PC-9 (cell line): ENCODE results near the gene CNTF. TPM values are rescaled to one million over a fixed set of nuclear protein-coding genes. Genes with fewer than 3 reads are reported as not detected.

ENCODE experiments used
- BruUV-seq: library from RNA; stranded (reverse); fragments of 400-500 nt; replicated peaks from 2 replicates; lab custom pipeline; 2021; lab: Mats Ljungman, UMichigan
- CTCF ChIA-PET: fragments of 300-600 bp; sonication (Branson Sonifier 250); formaldehyde crosslinking; loops from one replicate; lab custom pipeline; 2022; ENCODE audit warnings: antibody characterized with exemption; lab: Charles Lee
- POLR2A ChIA-PET: fragments of 300-600 bp; sonication (Branson Sonifier 250); formaldehyde crosslinking; loops from one replicate; lab custom pipeline; 2022; ENCODE audit warnings: antibody characterized with exemption; ENCODE audit not compliant: unreplicated experiment; lab: Charles Lee
- DNase-seq, 2 experiments: peaks; one replicate each; pipeline versions ENCODE4 v3.0.0 to v3.0.0-alpha.2; 2015 to 2022; ENCODE audit warnings: mixed read lengths in 1 of 2
- H2AFZ ChIP-seq: fragments of 200-600 bp; sonication (generic); 2 replicates; pipeline ENCODE4 v1.8.1; 2017; ENCODE audit warnings: antibody characterized with exemption
- H3F3A ChIP-seq: fragments of 200-600 bp; sonication (generic); 2 replicates; pipeline ENCODE4 v1.8.1; 2017; ENCODE audit warnings: antibody characterized with exemption, mild to moderate bottlenecking, low read depth; ENCODE audit not compliant: insufficient read depth
- H3K27ac ChIP-seq: fragments of 200-600 bp; sonication (generic); 2 replicates; pipeline ENCODE4 v1.6.1; 2016; ENCODE audit warnings: mixed run types
- H3K27me3 ChIP-seq: fragments of 200-600 bp; sonication (generic); 2 replicates; pipeline ENCODE4 v1.6.1; 2016; ENCODE audit warnings: low read depth, mixed run types; ENCODE audit not compliant: insufficient read depth
- H3K36me3 ChIP-seq: fragments of 200-600 bp; sonication (generic); 2 replicates; pipeline ENCODE4 v1.6.1; 2016; ENCODE audit warnings: low read depth, mixed run types
- H3K4me1 ChIP-seq: fragments of 200-600 bp; sonication (generic); replicated peaks from 2 replicates; pipeline ENCODE4 v1.6.1; 2016; ENCODE audit warnings: mixed run types; ENCODE audit not compliant: insufficient read depth
- H3K4me2 ChIP-seq: fragments of 200-600 bp; sonication (generic); 2 replicates; pipeline ENCODE4 v1.6.1; 2017; ENCODE audit warnings: mixed run types
- H3K4me3 ChIP-seq: fragments of 200-600 bp; sonication (generic); 2 replicates; pipeline ENCODE4 v1.6.1; 2016; ENCODE audit warnings: mixed run types
- H3K79me2 ChIP-seq: fragments of 200-600 bp; sonication (generic); 2 replicates; pipeline ENCODE4 v1.6.1; 2017; ENCODE audit warnings: low read depth, mixed run types
- H3K9me2 ChIP-seq: fragments of 200-600 bp; sonication (generic); 2 replicates; pipeline ENCODE4 v1.8.1; 2017; ENCODE audit warnings: mild to moderate bottlenecking; ENCODE audit not compliant: insufficient read depth
- H3K9me3 ChIP-seq: fragments of 200-600 bp; sonication (generic); 2 replicates; pipeline ENCODE4 v1.8.1; 2016; ENCODE audit warnings: low read depth; ENCODE audit not compliant: insufficient read depth
- H4K20me1 ChIP-seq: fragments of 200-600 bp; sonication (generic); 2 replicates; pipeline ENCODE4 v1.8.1; 2017; ENCODE audit not compliant: insufficient read depth
- EZH2 ChIP-seq: fragments of 200-600 bp; sonication (generic); IDR thresholded peaks from 2 replicates; pipeline ENCODE4 v1.8.0; 2017; ENCODE audit warnings: antibody characterized with exemption, low read depth
- intact Hi-C: fragments of 100-400 bp; cut with micrococcal nuclease; formaldehyde crosslinking; loops from one replicate; pipeline ENCODE4 v1.10.0; 2022; ENCODE audit not compliant: unreplicated experiment
- total RNA-seq: library from RNA; stranded (reverse); gene quantifications from 2 replicates; pipeline ENCODE4 v1.2.3, GENCODE V29; 2021
- TF ChIP-seq, protein P1 (sequence below): fragments of 200-600 bp; sonication (generic); conservative IDR thresholded peaks from 2 replicates; pipeline ENCODE4 v1.6.1; 2017; ENCODE audit warnings: mixed run types, antibody characterized with exemption, mild to moderate bottlenecking, moderate library complexity

Gene CNTF
- total RNA-seq, 1 experiment from 2014 or later = 3.4 TPM

DNA sequence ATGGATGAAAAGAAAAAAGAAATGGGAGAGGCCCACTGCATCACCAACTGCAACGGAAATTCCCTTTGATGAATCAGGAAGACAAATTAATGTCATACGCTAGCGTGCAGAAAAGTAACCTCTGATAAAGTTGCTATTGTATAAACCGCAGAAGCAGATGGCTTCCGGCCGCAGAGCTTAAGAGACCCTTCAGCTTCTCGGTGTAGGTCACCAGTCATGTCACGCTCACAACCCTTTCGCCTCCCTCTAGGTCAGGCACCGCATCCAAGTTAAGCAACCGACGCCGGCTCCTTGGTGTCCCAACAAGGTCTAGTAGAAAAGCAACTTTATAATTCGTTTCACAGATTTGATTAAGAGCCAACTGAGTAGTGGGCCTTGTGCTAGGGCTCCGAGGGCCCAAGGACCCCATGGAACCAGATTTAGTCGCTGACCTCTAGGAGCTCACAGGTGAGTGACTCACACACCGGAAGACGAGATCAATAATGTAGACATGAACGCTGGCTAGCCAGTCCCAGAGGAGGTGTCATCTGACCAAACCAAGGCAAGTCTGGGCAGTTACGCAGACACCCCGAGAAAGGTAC lies 44.8 kb upstream of the CNTF start:
- H3K9me3 ChIP-seq = no peaks in the 10 kb centered on the region
- H3K36me3 ChIP-seq = peaks cover 7% of the 10 kb centered on the region; the same call in 1 of the 2 replicates
- H2AFZ ChIP-seq = peak overlapping the region; percentile 85
- TSS peak; percentile 76 for BruUV-seq
- no peaks in the 10 kb centered on the region for H3K27me3 ChIP-seq
- H3K4me3 ChIP-seq = peak overlapping the region; percentile 78
- no peaks in the 10 kb centered on the region for H3K9me2 ChIP-seq
- peak overlapping the region; percentile 86 for H3K4me2 ChIP-seq
- H3K79me2 ChIP-seq = peaks cover 58% of the 10 kb centered on the region
- peaks cover 66% of the 10 kb centered on the region for H3K4me1 ChIP-seq
- ChIA-PET POLR2A (interaction anchor here (0.6 to 0.7 kb wide), 2 partner anchors 49 to 973 kb away, joined by 3 to 7 read pairs; no protein-coding TSS in a partner anchor), CTCF (no interaction called here)
- DNase-seq = peak in 1 of 2 experiments; percentile 38
- peaks cover 62% of the 10 kb centered on the region for H3F3A ChIP-seq
- TF ChIP-seq, protein P1, sequence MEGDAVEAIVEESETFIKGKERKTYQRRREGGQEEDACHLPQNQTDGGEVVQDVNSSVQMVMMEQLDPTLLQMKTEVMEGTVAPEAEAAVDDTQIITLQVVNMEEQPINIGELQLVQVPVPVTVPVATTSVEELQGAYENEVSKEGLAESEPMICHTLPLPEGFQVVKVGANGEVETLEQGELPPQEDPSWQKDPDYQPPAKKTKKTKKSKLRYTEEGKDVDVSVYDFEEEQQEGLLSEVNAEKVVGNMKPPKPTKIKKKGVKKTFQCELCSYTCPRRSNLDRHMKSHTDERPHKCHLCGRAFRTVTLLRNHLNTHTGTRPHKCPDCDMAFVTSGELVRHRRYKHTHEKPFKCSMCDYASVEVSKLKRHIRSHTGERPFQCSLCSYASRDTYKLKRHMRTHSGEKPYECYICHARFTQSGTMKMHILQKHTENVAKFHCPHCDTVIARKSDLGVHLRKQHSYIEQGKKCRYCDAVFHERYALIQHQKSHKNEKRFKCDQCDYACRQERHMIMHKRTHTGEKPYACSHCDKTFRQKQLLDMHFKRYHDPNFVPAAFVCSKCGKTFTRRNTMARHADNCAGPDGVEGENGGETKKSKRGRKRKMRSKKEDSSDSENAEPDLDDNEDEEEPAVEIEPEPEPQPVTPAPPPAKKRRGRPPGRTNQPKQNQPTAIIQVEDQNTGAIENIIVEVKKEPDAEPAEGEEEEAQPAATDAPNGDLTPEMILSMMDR = no peak
- TF ChIP-seq EZH2 = no peak
- peak overlapping the region; percentile 97 for H3K27ac ChIP-seq
- peaks cover 22% of the 10 kb centered on the region for H4K20me1 ChIP-seq
- intact Hi-C loops = loop anchor here (1.0 to 5.0 kb wide), 10 partner anchors 193 to 1253 kb away; partner anchors contain the start of genes CLP1, FAM111A, MED19 and TMX2

DNA sequence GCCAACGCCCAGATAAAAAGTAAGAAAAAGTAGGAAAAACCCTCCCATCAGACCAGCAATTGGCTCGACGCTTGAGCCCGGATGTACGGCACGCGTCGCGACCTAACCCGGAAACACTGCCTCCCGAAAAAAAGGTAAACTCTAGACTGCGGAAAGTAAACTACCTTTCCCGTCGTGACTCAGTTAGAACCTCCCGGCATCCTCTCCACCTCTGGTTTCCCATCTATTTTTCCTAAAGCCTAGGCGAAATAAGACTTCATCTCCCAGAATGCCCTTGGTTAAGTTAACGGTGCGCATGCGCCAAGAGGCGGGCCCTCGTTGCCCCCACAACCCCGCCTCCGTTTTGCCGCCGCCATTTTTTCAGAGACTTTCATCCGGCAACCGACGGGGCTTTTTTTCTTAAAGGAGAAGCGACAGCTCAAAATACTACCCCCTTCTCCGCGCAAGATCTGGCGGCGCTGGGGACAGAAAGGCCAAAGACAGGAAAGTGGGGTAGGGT lies 44.3 kb upstream of the CNTF start:
- Histone ChIP-seq H3K4me3 (peak overlapping the region; percentile 78), H3K27me3 (no peaks in the 10 kb centered on the region), H3K27ac (peak overlapping the region; percentile 97), H4K20me1 (peaks cover 28% of the 10 kb centered on the region), H3F3A (peaks cover 57% of the 10 kb centered on the region), H2AFZ (peak overlapping the region; percentile 85), H3K4me2 (peak overlapping the region; percentile 86), H3K4me1 (peaks cover 66% of the 10 kb centered on the region), H3K36me3 (peaks cover 7% of the 10 kb centered on the region; the same call in 1 of the 2 replicates), H3K9me3 (no peaks in the 10 kb centered on the region), H3K9me2 (no peaks in the 10 kb centered on the region), H3K79me2 (peaks cover 64% of the 10 kb centered on the region)
- TF ChIP-seq, protein P1 = peak; percentile 29; the same call in 1 of the 2 replicates
- TF ChIP-seq EZH2 = no peak
- intact Hi-C loops = loop anchor here (1.0 to 5.0 kb wide), 9 partner anchors 193 to 1253 kb away; partner anchors contain the start of genes CLP1, FAM111A, MED19 and TMX2
- no TSS peak for BruUV-seq
- CTCF ChIA-PET = no interaction called here
- POLR2A ChIA-PET = interaction anchor here (0.7 kb wide), 2 partner anchors 841 to 972 kb away, joined by 3 read pairs; no protein-coding TSS in a partner anchor
- peak; percentile 94 to 97 for DNase-seq

DNA sequence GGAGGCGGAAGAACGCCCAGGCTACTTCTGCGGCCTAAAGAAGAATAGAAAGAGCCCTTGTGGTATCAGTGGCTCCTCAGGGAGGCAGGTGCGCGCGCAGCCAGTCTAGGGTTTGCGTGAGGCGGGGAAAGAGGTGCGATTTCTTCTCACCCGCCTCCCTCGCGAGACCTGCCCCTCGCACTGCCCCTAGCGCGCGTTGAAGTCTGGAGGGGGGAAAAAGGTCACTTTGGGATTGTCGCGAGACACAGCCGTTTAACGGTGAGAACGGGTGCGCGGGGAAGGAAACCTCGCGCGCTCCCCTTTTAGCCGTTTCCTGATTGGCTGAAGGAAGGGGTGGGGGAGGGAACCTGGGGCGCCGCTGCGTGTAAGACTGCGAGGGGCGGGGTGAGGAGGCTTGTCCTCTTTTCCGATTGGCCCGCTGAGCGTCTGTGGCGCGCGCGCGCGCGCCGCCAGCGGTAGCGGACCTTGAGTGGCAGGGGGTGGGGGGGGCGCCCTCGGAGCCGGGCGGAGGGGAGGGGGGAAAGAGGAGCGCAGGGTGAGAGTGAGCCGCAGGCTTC lies 43.8 kb upstream of the CNTF start, which contains the start of gene ZFP91:
ZFP91 (plus strand) TSS at position 429 of the 557 bp plus-strand sequence. CDS start 219 bp downstream, outside the sequence.
- TF ChIP-seq, protein P1 = no peak
- no peak for TF ChIP-seq EZH2
- no TSS peak for BruUV-seq
- POLR2A ChIA-PET = interaction anchor here (0.7 kb wide), 1 partner anchor 841 kb away, joined by 3 read pairs; no protein-coding TSS in a partner anchor

More for the DNA sequence above, 43.8 kb upstream of the CNTF start, which contains the start of gene ZFP91:
- Histone ChIP-seq H2AFZ (peak within 1 kb of the TSS; percentile 85), H4K20me1 (peaks cover 33% of the 10 kb centered on the region), H3K36me3 (peaks cover 7% of the 10 kb centered on the region; the same call in 1 of the 2 replicates), H3K4me2 (peak within 1 kb of the TSS; percentile 86), H3K9me3 (no peaks in the 10 kb centered on the region), H3K4me1 (peaks cover 66% of the 10 kb centered on the region), H3K27ac (peak within 1 kb of the TSS; percentile 97), H3K9me2 (no peaks in the 10 kb centered on the region), H3K27me3 (no peaks in the 10 kb centered on the region), H3F3A (peaks cover 52% of the 10 kb centered on the region), H3K79me2 (peaks cover 69% of the 10 kb centered on the region), H3K4me3 (peak within 1 kb of the TSS; percentile 82)
- DNase-seq = peak; percentile 94 to 95
- intact Hi-C loops = loop anchor here (1.0 to 5.0 kb wide), 9 partner anchors 192 to 1254 kb away; partner anchors contain the start of genes CLP1, FAM111A, MED19 and TMX2
- CTCF ChIA-PET = interaction anchor here (1.6 kb wide), 1 partner anchor 566 kb away, joined by 4 read pairs; no protein-coding TSS in a partner anchor
